ENCODE results near the gene KRT10.

- TF ChIP-seq HNF4G (IDR thresholded peaks at IDR 0.05) (no peak), CTCF (IDR thresholded peaks at IDR 0.05; ENCODE audit: low read depth, low read length, missing input control) (no peak), SP1 (IDR thresholded peaks at IDR 0.05) (no peak), REST (IDR thresholded peaks at IDR 0.05) (no peak), GABPA (IDR thresholded peaks at IDR 0.05 in 1 of 2, conservative IDR thresholded peaks at IDR 0.05 in 1 of 2) (no peak), MAX (IDR thresholded peaks at IDR 0.05) (no peak), EGR1 (IDR thresholded peaks at IDR 0.05; ENCODE audit: low read depth in 2 of 2) (no peak), ZBTB33 (IDR thresholded peaks at IDR 0.05) (no peak), RAD21 (IDR thresholded peaks at IDR 0.05) (no peak), FOXA2 (IDR thresholded peaks at IDR 0.05) (no peak), YY1 (IDR thresholded peaks at IDR 0.05) (no peak), TAF1 (conservative IDR thresholded peaks at IDR 0.05) (no peak), RXRA (IDR thresholded peaks at IDR 0.05) (no peak)
Measured at GRCh38 chr17:40799859-40800258, 22.6 kb downstream of the KRT10 start, which contains the start of gene KRT28.
